Limb (tissue), 2 donors: ENCODE measurements around the gene SIPA1L3.

ENCODE experiments used
- DNase-seq, 2 donors: peaks; one replicate each; pipeline ENCODE4 v3.0.0-alpha.2; 2016; ENCODE audit errors: extremely low spot score in 2 of 2

SIPA1L3 gene

DNA sequence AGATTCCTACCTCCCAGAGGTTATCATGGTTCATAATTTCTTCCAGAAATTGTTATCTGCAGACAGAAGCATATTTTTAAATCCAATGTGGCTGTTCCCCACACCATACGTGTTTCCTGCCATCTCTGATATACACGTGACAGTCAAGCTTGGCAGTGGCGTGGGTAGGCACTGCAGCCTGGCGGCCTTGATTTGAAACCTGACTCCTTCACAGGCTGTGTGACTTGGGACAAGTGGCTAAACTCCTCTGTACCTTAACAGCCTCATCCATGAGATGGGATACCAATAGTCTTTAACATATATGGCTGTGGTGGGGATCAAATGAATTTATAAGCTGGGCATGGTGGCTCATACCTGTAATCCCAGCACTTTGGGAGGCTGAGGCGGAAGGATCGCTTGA lies 283.8 kb downstream of the SIPA1L3 start:
- DNase-seq, result no peak

DNA sequence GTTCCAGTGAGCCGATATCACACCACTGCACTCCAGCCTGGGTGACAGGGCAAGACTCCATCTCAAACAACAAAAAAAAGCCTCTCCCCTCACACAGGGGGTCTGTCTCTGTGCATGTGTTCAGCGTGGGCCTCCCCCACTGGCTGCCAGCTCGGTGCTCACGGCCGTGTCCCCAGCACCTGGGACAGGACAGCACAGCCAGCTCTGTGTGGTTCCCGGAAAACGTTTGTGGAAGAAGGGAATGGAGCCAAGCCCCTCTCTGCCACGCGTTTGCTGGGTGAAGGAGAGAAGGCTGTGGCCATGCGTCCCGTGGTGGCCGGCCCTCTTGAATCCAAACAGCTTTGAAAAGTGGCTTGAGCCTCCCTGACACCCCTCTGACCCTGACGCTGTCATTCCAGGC lies 284.7 kb downstream of the SIPA1L3 start:
- no peak for DNase-seq

DNA sequence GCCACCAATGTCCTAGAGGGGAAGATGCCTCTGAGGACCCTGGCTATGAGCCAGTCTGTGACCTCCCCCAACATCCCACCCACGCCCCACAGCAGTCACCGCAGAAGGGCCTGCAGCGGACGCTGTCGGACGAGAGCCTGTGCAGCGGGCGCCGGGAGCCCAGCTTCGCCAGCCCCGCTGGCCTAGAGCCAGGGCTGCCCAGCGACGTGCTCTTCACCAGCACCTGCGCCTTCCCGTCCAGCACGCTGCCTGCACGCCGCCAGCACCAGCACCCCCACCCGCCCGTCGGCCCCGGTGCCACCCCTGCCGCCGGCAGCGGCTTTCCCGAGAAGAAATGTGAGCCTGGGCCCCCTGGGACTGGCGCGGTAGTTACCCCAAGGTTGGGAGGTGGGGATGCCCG lies 286.4 kb downstream of the SIPA1L3 start:
- peak in 1 of 2 donors; percentile 32 for DNase-seq

DNA sequence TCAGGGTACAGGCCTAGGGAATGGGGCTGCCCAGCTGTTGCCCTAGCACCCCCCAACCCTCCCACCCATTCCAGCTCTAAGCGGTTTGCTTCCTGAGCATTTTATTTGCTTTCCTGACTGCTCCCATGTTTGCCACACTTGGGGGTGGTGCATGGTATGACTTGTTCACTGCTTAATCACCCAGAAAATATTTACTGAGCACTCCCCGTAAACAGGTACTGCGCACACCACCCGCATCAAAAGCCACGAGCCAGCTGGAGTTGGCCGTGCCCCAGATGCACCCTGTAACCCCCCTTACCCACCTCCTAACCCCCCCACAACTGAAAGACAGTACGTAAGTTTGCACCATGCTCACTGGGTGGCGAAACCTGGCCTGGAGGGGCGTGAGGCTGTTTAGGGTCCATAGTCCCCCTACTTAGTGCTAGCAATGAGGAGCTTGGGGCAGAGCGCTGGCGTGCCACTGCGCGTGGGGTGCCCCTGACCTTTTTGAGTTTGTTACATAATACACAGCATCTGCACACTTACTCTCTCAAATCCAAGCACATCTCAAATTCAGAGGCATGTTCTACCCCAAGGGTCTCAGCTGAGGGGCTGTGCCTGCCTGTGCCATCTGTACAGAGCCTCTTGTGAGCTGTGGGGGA lies 287.2 kb downstream of the SIPA1L3 start:
- DNase-seq, result no peak

DNA sequence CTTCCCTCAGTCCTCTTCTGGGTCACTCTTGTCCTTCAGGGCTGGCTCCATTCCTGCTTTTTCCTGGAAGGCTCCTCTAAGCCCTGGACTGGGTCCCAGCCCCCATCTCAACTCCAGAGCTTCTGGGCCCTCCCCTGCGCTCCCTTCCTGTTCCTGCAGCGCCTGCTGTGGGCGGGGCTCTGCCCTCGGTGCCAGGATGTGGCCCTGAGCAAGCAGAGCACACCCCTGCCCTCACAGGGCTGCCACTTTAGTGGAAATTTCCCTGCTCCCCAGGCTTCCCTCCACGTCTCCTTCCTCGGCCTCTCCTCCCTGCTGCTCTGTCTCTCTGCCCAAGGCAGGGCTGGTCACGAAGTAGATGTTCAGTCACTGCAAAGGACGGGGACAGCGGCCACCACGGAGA lies 288.2 kb downstream of the SIPA1L3 start:
- DNase-seq, result no peak

DNA sequence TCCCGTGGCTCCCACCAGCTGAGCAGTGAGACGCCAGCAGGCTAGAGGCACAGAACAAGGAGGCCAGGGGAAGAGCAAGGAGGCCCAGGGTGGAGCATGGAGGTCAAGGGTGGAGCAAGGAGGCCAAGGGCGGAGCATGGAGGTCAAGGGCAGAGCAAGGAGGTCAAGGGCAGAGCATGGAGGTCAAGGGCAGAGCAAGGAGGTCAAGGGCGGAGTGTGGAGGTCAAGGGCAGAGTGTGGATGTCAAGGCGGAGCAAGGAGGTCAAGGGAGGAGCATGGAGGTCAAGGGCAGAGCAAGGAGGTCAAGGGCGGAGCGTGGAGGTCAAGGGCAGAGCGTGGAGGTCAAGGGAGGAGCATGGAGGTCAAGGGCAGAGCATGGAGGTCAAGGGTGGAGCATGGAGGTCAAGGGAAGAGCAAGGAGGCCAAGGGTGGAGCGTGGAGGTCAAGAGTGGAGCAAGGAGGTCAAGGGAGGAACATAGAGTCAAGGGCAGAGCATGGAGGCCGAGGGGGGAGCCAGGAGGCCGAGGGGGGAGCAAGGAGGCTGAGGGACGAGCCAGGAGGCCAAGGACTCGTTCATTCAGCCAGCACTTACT lies 289.3 kb downstream of the SIPA1L3 start:
- DNase-seq, result no peak

DNA sequence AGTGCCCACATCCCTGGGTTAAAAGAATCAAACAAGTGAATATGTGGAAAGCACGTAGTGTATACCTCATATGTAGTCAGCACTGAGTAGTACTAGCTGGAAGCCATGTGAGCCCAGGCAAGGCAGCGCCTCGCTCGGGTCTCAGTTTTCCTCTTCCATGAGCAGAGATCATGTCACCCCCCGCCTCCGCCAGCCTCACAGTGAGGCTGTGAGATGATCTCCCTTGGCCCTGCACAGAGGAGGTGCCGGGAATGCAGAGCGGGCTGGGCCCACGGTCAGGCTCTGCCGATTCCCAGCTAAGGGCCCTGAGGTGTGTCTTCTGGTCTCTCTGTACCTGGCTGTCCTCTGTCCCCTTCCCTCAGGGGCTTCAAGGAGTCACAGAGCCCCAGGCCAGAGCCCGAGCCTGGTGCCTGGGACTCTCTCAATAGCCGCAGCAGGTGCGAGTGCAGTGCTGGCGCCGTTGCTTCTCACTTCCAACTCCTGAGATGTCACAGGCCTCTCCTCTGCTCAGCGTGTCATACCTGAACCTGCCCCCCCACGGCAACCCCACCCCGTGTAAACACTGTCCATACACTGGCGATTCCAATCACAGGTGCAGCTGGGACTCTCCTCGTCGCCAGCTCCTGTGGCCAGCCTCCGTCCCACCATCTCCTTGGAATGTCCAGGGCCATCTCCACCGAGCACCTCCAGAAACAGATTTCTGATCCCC lies 290.1 kb downstream of the SIPA1L3 start:
- no peak for DNase-seq

DNA sequence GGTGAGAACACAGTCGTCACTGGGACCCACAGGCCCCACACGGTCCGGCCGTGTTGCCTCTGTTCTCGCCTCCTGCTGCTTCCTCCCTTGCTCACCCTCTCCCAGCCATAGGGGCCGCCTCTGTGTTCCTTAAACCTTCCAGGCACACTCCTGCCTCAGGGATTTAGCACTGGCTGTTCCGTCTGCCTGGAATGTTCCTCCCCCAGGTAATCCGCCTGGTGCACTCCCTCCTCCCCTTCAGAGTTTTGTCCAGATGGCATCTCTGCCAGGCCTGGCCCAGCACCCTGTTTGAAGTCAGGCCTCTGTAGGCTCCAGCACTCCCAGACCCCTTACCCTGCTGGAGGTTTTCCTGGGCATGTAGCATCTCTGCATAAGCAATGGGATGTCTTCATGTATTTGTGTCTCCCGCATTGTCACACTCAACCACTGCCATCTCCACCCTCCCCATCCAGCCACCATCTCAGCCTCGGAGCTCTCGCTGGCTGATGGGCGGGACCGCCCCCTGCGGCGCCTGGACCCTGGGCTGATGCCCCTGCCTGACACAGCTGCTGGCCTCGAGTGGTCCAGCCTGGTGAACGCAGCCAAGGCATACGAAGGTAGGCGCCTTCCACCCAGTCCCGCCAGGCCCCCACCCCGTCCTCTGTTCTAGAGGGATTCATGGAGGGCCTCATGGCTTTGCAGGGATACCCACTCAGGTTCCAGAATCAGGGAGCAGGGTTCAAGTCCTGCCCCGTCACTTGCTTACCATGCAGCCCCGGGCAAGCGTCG lies 291.1 kb downstream of the SIPA1L3 start:
- no peak for DNase-seq

DNA sequence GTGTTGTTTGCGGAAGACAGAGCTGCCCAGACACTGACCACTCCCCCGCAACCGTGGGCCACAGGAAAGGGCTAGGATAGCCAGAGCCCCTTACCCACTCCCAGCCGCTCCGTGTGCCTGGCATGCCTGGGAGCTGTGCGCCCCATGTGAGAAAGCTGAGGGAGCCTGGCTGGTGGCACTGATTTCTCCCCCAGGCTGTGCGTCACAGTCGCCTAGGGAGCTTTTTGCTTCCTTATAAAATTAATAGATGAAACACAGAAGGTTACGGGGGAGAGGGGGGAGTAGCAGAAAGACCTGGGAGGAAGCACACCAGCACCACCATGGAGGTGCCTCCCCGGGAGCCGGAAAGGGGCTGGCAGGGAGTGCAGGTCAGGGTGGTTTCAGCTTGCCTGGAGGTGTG lies 292.3 kb downstream of the SIPA1L3 start:
- DNase-seq, result no peak

DNA sequence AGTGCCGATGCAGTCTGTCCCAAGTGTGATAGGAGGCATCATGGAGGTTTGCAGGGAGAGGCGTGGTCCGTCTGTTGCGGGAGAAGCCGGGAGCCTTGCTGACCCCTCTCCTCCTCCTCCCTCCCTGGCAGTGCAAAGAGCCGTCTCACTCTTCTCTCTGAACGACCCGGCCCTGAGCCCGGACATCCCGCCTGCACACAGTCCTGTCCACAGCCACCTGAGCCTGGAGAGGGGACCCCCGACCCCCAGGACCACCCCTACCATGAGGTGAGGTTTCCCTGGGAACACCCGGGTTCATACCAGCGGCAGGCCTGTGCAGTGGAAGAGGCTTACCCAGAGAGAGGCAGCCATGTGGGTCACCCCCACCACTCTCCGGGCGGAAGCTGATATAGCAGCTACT lies 294.7 kb downstream of the SIPA1L3 start:
- DNase-seq, result no peak

DNA sequence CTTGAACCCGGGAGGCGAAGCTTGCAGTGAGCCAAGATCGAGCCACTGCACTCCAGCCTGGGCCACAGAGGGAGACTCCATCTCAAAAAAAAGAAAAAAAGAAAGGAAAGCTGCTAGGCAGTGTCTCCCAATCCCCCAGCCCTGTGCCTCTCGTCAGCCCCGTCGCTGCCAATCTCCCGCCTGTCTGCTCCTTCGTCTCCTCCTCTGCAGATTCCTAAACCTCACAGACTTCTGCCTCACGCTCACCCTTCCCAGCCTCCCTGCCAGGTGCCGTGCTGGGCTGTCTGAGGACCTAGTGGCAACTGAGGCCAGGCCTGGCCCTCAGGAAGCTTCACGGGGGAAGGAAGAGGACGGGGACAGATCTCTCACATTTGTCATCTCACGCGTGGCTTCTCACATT lies 295.5 kb downstream of the SIPA1L3 start:
- DNase-seq, result no peak

DNA sequence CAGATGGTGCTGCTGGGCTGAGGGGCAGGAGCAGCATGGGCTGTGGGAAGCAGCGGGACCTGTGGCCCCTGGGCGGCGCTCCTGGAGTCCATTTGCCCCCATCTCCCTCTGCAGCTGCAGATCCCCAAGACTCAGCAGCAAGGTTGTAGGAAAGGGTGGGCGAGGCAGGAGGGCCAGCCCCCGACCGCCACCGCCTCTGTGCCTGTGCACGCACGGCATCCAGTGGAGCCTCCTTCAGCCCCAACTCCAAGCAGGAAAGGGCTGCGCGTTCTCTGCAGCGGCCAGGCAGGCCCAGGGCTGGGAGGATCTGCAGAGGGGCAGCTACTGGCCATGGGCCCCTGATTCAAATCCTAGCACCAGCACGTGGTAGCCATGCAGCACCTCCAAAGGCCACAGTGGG lies 296.2 kb downstream of the SIPA1L3 start:
- no peak for DNase-seq

DNA sequence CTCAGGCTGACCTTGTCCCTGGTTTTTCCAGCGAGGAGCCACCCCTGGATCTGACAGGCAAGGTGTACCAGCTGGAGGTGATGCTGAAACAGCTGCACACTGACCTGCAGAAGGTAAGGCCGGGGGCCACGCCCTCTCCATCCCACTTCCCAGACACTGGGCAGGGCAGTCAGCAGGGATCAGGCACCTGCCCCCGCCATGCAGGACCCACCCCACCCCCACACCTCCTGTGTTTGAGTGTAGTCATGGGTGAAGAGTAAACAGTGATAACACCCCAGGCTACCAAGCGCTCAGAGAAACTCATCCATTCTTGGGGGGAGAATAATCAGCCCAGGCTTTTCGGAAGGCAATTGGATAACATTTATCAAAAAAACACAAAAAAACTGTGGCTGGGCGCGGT lies 297.1 kb downstream of the SIPA1L3 start:
- no peak for DNase-seq

DNA sequence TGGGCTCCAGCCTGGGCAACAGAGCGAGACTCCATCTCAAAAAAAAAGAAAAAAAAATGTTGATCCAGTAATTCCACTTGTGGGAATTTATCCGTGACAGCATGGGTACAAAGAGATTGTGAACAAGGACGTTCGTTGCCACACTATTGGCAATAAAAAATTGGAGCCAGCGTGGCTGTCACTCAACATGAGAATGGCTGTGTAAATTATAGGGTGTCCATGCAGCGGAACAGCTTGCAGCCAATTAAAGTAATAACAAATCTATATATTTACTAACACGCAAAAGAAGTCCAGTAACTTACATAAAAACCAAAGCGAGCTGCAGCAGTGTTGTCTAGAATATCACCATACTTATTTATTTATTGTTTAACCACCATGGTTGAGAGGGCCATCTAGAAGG lies 297.7 kb downstream of the SIPA1L3 start:
- DNase-seq, result no peak

DNA sequence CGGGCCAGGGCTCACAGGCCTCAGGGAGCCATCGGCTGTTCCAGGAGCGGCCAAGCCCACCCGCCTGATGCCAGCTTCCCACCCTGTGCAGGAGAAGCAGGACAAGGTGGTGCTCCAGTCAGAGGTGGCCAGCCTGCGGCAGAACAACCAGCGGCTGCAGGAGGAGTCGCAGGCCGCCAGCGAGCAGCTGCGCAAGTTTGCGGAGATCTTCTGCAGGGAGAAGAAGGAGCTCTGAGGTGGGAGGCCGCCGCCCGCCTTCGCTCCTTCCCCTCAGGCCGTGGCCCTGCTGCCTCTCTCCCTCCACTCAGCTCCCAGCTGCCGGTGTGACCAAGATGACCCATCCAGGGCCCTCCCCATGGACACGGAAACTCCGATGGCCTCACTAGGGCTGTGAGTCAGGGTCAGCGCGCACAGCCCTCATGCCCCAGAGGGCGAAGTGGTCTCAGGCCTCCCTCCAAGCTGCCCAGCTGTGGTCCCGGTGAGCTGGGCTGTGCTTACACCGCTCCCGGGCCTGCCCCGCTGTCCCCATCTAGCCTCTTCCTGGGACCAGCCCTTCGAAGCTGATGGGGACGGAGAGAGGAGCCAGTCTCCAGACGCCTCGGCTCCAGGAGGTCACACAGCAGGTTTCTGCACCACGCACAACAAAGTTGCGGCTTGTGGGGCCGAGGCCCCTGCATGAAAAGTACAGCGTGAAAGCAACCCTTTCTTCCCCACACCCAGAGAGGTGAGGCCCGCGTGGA lies 299.2 kb downstream of the SIPA1L3 start:
- no peak for DNase-seq

DNA sequence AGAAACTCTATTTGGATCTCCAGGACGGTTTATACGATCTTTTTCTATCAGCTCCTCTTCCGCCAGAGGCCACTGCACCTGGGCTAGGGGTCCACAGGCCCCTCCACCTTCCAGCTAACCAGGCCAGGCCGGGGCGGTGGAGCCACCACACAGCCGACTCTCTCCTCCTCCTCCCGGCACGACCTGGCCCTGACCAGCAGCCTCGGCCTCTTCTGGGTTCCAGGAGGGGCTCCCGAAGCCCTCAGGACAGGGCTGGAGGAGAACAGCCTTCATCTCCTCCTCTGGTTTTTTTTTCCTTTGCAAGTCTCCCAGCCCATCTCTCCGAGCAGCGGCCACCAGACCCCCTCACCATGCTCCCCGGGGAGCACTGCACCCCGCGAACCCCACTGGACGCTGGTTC lies 299.9 kb downstream of the SIPA1L3 start:
- DNase-seq, result no peak

DNA sequence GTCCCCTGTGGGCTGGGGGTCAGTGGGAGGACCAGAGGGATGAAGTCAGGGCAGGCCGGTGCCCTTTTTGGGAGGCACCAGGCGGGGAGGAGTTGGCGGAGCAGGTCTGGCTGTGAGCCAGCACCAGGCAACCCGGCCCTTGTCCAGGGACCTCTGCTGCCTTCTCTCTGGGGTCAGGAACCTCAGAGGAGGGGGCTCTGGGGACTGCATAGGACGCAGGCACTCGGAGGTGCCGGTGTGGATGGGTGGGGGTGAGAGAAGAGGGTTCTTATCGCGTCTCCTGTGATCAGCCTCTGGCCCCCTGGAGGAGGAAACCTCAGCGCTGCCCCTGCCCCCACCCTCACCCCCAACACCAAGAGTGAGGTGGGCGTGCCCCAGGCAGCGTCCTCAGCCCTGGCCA lies 300.5 kb downstream of the SIPA1L3 start:
- no peak for DNase-seq

DNA sequence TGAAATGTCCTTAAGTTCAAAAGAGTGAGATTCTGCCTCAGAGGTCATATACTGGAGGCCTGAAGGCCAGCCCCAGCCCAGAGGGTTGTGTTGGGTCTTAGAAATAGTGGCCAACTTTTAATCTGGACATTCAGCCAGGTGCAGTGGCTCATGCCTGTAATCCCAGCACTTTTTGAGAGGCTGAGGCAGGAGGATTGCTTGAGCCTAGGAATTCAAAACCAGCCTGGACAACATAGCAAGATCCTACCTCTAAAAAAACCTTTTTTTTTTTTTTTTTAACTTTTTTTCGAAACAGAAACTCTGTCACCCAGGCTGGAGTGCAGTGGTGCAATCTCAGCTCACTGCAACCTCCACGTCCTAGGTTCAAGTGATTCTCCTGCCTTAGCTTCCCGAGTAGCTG lies 301.6 kb downstream of the SIPA1L3 start:
- DNase-seq, result no peak

DNA sequence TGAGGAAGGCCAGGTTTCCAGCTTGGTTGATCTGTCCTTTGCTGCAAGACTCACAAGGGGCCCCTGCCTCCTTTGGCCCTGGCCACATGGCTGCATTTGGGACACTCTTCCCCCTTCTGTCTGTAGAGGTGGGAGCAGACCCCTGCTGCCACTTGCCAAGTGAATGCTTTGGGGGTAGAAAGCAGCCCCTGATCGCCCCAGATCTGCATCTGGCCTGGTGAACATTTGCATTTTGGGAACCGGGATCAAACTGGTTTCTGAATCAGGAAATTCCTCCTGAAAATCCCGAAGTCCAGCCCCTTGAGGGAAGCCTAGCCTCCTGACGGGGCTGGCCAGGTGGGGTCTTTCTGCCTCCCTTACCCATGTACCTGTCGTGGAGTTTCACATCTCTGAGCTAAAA lies 302.1 kb downstream of the SIPA1L3 start:
- no peak for DNase-seq

DNA sequence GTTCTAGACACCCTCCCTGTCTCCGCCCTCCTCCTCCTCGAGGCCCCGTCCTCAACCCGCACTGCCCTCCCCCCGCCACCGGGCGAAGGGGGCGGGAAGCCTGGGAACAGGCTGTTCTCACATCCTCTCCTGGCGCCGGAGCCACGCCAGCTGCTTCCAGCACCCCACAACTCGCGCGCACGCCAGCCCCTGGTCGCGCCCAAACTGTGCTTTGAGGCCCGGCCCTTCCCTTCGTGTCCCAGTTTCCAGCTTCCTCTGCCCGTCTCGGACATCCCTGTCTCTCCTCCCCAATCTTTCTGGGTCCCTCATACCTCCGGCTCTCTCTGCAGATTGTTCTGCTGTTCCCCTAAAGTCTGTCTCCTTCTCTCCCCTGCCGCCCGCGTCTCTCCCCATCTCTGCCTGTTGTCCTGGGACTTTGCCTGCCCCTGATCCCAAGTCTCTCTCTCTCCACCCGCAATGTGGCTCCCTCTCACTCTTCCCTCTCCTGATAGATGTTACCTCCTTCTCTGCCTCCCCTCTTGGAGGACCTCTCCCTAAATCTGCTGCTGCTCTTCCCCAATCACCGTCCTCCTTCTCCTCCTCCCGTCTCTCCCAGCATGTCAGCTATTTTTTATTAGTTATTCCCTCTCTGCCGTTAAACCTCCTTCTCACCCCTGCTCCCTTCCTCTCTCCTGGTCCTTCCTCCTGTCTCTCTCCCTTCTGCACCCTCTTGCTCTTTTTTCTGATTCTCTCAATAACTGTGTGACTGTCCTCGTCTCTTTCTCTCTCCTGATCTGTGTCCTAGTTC lies 302.9 kb downstream of the SIPA1L3 start:
- DNase-seq, result peak; percentile 90 to 91

DNA sequence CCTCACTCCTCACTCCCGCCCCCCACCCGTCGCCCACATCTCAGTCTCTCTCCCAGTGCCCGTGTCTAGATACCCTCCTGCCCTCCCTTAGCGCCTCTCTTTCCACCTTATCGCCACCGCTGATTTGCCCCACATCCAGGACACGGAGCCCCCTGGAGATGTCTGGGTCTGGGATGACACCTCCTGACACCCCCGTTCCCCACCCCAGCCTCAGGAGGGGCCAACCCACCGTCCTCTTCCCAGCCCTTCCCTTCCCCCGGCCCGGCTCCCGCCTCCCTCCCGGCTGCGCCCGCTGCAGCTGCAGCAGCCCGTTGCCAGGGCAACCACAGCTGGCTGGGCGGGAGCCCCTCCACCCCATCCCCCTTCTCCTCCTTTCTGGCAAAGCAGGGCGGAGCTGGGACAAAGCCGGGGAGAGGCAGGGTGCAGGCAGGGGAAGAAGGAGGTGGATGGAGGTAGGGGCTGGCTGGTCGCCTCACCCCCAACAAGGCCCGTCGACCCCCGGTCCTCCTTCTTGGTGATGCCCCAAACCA lies 303.5 kb downstream of the SIPA1L3 start:
- peak; percentile 94 for DNase-seq
